T1000 (cell line): Measurements from ENCODE around the gene MAP4K2.
A peak's percentile ranks its signal among the peaks of the same experiment; 100 is the strongest.

Experiments
- DNase-seq: peaks from one replicate; lab custom pipeline; 2025; ENCODE audit warnings: mixed read lengths; lab: John Stamatoyannopoulos, UW

MAP4K2 gene

DNA sequence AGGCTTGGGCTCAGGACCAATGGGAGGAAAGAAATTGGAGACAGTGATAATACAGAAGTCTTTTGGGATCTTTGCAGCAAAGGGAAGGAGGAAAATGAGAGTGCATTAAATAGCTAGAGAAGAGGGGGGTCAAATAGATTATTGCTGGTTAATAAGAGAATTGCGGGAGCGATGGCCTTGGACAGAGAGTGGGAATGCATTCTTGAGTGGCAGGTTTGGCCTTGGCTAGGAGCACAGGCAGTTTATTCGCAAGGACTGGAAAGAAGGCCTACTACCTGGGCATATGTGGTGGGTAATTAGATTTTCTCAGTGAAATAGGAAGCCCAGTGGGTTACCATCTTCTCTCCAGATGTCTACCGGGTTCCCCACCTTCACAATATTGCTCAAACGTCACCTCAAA lies 10.8 kb upstream of the MAP4K2 start:
- no peak for DNase-seq

DNA sequence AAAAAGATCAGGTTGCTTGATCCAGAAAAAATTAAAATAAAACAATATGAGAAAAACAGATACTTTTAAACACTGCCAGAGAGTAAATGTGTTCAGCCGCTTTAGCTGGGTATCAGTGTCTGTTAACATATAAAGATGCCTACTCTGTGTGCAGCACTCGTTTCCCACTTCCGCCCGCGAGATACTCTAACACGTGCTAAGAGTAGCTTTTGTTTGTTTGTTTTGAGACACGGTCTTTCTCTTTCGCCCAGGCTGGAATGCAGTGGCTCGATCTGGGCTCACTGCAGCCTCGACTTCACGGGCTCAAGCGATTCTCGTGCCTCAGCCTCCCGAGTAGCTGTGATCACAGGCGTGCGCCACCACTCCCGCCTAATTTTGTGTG lies 7.9 kb upstream of the MAP4K2 start:
- no peak for DNase-seq

GRCh38 chr11:64810271-64810890 lies 7.4 kb upstream of the MAP4K2 start, which contains the start of gene MEN1:
MEN1 (minus strand) TSS chr11:64810551; CDS start chr11:64810109, 442 bp downstream.
- DNase-seq: peak; percentile 94

- DNase-seq: no peak
Measured at GRCh38 chr11:64809781-64810241, 6.8 kb upstream of the MAP4K2 start.

DNA sequence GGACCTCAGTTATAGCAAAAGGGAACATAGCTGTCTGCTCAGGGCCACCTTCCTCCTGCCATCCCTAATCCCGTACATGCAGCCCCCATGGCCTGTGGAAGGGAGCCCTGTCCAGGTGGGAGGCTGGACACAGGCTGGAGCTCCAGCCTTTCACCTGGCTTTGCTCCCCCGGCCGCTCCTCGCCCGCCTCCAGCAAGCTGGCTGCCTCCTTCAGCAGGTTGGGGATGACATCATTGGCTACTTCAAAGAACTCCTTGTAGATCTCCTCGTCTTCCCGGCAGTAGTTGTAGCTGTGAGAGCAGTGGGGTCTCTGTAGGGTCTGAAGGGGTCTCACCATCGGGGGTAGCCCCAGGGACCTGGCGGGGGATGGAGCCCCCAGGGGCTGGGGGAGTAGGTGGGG lies 2.5 kb upstream of the MAP4K2 start:
- DNase-seq: no peak

- DNase-seq: no peak
Measured at GRCh38 chr11:64804346-64805210, 1.6 kb upstream of the MAP4K2 start.

DNA sequence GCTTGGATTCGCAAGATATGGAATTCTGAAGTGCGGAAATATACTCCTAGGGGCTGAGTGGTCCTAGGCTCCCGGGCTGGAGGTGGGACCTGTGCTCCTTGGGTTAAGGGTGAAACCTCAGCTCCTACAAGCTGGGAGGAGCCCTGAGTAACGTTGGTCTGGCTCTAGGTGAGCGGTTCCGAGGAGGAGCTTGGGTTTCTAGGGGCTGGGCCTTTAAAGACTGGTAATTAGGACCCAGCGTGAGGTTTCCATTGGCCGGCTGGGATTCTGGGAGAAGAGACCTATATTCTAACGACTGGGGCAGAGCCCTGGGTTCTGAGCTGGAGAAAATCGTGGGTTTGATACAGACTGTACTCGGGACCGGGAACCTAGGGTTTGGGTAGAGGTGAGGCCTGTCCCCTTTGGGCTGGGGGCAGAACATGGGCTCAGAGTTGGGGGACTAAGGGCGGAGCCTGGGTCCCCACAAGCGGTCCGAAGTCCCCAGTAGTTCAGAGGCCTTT lies 882 bp upstream of the MAP4K2 start:
- DNase-seq: no peak

- DNase-seq: no peak
Measured at GRCh38 chr11:64802370-64803157, 450 bp downstream of the MAP4K2 start.

- no peak for DNase-seq
Measured at GRCh38 chr11:64801561-64802369, 1.2 kb downstream of the MAP4K2 start.

DNA sequence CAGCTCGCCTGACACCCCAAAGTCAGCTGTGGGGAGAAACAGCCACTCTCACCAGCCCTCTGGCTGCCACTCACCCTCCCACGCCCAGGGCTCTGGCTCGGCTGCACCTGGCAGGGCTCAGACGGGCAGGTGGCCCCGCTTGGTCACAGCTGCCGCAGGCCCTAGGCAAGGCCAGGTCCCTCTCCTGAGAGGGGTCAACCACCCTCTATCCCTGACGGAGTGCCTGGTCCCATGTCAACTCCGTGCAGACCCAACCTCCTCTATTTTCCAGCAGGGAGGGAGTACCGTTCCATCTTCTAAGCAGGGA lies 1.9 kb downstream of the MAP4K2 start:
- DNase-seq: no peak

DNA sequence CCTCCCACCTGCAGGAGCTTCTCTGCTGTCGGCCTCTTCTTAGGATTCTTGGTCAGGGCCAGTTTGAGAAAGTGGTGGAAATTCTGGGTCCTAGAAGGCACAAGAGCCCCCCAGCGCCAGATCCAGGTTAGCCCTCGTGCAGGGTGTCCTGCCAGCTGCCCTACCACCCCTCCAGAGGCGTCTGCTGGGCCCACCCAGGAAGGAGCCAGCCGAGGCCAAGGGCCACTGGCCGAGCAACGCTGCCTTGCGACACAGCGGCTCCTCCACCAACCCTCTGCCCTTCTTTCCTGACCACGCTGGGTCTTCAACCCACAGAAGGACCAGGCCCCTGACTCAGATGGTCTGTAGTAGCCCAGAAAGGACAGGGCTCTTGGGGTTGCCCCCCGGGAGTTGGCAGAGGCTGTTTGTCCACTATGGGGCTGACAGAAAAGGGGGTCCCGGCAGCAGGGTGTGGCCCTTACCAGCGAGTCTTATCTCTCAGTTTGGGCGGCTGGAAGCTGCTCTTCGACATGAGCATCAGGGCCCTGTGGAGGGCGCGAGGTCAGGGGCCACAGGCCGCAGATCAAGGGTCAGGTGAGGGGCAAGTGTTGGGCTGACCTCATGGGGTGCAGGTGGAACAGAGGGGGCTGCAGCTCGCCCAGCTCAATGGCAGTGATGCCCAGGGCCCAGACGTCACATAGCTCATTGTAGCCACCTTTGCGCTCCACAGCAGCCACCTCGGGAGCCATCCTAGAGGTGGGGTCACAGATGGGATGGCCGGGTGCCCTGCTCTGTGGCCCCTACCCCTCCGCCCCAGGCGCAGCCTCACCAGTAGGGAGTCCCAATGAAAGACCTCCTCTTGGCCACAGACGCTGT lies 2.5 kb downstream of the MAP4K2 start:
- DNase-seq: no peak

- DNase-seq: no peak
Measured at GRCh38 chr11:64799623-64800302, 3.3 kb downstream of the MAP4K2 start.

- DNase-seq: no peak
Measured at GRCh38 chr11:64799256-64799622, 3.8 kb downstream of the MAP4K2 start.

GRCh38 chr11:64796757-64797541 lies 6.1 kb downstream of the MAP4K2 start:
- no peak for DNase-seq

DNA sequence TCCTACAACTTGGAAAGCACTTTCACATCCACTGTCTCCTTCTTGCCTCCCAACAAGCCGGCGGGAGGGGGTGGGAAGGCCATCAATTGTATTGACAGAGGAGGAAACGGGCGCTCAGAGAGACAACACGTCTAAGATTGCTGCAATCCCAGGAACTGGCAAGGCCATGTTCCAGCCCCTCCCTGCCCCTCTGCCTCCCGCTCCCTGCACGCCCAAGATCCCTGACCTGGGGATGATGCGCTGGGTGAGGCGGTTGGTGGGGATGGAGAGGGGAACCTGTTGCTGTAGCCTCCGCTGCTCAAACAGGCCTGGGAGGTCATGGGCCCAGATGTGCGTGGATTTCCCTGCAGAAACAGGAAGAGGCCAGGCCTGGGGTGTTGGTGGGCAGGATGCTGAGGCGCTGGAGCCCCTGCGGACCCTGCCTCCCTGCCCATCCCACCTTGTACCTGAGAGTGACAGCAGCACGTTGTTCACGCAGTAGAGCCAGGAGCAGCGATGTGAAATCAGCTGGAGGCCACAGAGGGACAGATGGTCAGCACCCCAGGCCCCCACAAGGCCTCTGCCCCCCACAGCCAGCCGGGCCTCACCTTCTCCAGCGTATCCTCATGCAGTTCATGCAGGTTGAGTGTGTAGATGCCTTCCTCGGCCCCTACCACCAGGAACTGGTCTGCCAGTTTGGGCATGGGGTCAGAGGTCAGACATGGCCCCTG lies 6.8 kb downstream of the MAP4K2 start:
- no peak for DNase-seq

DNA sequence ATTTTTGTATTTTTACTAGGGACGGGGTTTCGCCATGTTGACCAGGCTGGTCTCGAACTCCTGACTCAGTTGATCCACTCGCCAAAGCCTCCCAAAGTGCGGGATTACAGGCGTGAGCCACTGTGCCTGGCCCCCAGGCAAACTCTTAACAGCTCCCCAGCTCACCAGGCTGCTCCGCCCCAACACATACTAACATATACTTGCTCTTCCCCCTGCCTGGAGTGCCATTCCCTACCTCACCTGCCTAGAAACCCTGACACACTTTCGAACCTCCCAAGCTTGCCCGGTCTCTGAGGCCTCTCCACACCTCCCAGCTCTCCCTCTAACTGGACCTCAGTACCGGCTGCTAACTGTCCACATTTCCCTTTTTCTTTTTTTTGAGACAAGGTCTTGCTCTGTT lies 8.5 kb downstream of the MAP4K2 start:
- no peak for DNase-seq

- DNase-seq: no peak
Measured at GRCh38 chr11:64793271-64794160, 9.5 kb downstream of the MAP4K2 start.

GRCh38 chr11:64792482-64792881 lies 10.5 kb downstream of the MAP4K2 start:
- no peak for DNase-seq
